A673 (cell line): Measurements from ENCODE around the gene MYRFL. TPM values are rescaled to one million over a fixed set of nuclear protein-coding genes. Genes with fewer than 3 reads are reported as not detected.

ENCODE experiments used
- BruUV-seq: library from RNA; stranded (reverse); fragments of 400-500 nt; replicated peaks from 2 replicates; lab custom pipeline; 2021; lab: Mats Ljungman, UMichigan
- CTCF ChIA-PET: fragments of 300-600 bp; sonication (Branson Sonifier 250); formaldehyde crosslinking; loops from one replicate; lab custom pipeline; 2022; ENCODE audit warnings: antibody characterized with exemption; lab: Charles Lee
- POLR2A ChIA-PET: fragments of 300-600 bp; sonication (Branson Sonifier 250); formaldehyde crosslinking; loops from one replicate; lab custom pipeline; 2022; ENCODE audit warnings: antibody characterized with exemption; ENCODE audit not compliant: low non-redundant PET; lab: Charles Lee
- DNase-seq: peaks from one replicate; pipeline ENCODE4 v3.0.0-alpha.2; 2015; ENCODE audit warnings: low spot score
- H3K27ac ChIP-seq: fragments of 200-600 bp; sonication (generic); 2 replicates; pipeline ENCODE4 v1.5.1; 2016; ENCODE audit warnings: mixed run types, low read depth, mild to moderate bottlenecking, mixed read lengths, antibody characterized with exemption, low read length; ENCODE audit not compliant: poor library complexity, severe bottlenecking
- H3K27me3 ChIP-seq: fragments of 200-600 bp; sonication (generic); replicated peaks from 2 replicates; pipeline ENCODE4 v1.6.1; 2017; ENCODE audit warnings: mixed run types, low read depth, mild to moderate bottlenecking, mixed read lengths, antibody characterized with exemption, low read length; ENCODE audit not compliant: insufficient read depth, poor library complexity
- H3K36me3 ChIP-seq: fragments of 200-600 bp; sonication (generic); 2 replicates; pipeline ENCODE4 v1.6.1; 2016; ENCODE audit warnings: mixed run types, mild to moderate bottlenecking, mixed read lengths, antibody characterized with exemption, low read length; ENCODE audit not compliant: insufficient read depth, poor library complexity, severe bottlenecking
- H3K4me1 ChIP-seq: fragments of 200-600 bp; sonication (generic); 2 replicates; pipeline ENCODE4 v1.6.1; 2017; ENCODE audit warnings: mixed run types, mild to moderate bottlenecking, mixed read lengths, antibody characterized with exemption, low read length; ENCODE audit not compliant: insufficient read depth, poor library complexity, severe bottlenecking
- H3K4me3 ChIP-seq: fragments of 200-600 bp; sonication (generic); 2 replicates; pipeline ENCODE4 v1.5.1; 2016; ENCODE audit warnings: low read depth, mixed run types, mild to moderate bottlenecking, mixed read lengths, low read length; ENCODE audit not compliant: poor library complexity, severe bottlenecking
- H3K9me3 ChIP-seq: fragments of 200-600 bp; sonication (generic); 2 replicates; pipeline ENCODE4 v1.6.1; 2016; ENCODE audit warnings: mixed run types, low read depth, mild to moderate bottlenecking, mixed read lengths, antibody characterized with exemption, low read length; ENCODE audit not compliant: poor library complexity, severe bottlenecking
- EZH2 ChIP-seq: fragments of 200-600 bp; sonication (generic); IDR thresholded peaks from 2 replicates; pipeline ENCODE4 v1.6.1; 2017; ENCODE audit warnings: borderline replicate concordance, low read depth, mild to moderate bottlenecking, mixed read lengths, antibody characterized with exemption, low read length; ENCODE audit not compliant: poor library complexity, severe bottlenecking
- intact Hi-C: fragments of 100-400 bp; cut with micrococcal nuclease; formaldehyde crosslinking; loops from one replicate; pipeline ENCODE4 v1.10.0; 2022; ENCODE audit not compliant: unreplicated experiment
- total RNA-seq: library from RNA; stranded (reverse); gene quantifications from 2 replicates; pipeline ENCODE4 v1.2.3, GENCODE V29; 2021
- TF ChIP-seq, protein P1 (sequence below): fragments of 300-800, 200-600 bp; sonication (generic); conservative IDR thresholded peaks from 2 replicates; pipeline ENCODE4 v1.5.1; 2017; ENCODE audit warnings: low read depth, mild to moderate bottlenecking, antibody characterized with exemption, low read length, moderate library complexity, mixed read lengths

The MYRFL gene
- total RNA-seq, 1 experiment from 2014 or later, result not detected

DNA sequence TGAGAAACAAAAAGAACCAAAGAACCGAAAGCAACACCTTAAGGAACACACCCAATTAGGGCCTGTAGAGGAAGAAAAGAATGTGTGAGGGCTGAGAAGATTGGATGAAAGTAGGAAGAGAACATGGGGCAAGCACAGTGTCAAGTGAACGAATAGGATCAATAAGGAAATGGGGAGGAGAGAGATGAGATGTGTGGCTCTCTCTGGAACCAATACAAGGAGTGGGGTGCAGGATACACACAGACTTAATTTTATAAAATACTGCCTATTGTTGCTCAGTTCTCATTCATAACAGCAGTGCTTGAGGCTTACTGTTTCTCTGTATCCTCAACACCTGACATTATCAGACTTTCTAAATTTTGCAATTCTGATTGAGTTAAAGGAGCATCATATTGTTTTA lies 93.3 kb downstream of the MYRFL start:
- Histone ChIP-seq H3K9me3 (no peaks in the 10 kb centered on the region), H3K36me3 (no peaks in the 10 kb centered on the region), H3K27ac (no peak overlapping the region), H3K4me1 (no peaks in the 10 kb centered on the region), H3K27me3 (peaks cover 4% of the 10 kb centered on the region), H3K4me3 (no peak overlapping the region)
- ChIA-PET CTCF (no interaction called here), POLR2A (interaction anchor here (0.6 kb wide), 1 partner anchor 321 kb away, joined by 4 read pairs; no protein-coding TSS in a partner anchor)
- BruUV-seq, result no TSS peak
- intact Hi-C loops, result no loop called here
- TF ChIP-seq, protein P1, sequence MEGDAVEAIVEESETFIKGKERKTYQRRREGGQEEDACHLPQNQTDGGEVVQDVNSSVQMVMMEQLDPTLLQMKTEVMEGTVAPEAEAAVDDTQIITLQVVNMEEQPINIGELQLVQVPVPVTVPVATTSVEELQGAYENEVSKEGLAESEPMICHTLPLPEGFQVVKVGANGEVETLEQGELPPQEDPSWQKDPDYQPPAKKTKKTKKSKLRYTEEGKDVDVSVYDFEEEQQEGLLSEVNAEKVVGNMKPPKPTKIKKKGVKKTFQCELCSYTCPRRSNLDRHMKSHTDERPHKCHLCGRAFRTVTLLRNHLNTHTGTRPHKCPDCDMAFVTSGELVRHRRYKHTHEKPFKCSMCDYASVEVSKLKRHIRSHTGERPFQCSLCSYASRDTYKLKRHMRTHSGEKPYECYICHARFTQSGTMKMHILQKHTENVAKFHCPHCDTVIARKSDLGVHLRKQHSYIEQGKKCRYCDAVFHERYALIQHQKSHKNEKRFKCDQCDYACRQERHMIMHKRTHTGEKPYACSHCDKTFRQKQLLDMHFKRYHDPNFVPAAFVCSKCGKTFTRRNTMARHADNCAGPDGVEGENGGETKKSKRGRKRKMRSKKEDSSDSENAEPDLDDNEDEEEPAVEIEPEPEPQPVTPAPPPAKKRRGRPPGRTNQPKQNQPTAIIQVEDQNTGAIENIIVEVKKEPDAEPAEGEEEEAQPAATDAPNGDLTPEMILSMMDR, result no peak
- no peak for TF ChIP-seq EZH2
- no peak for DNase-seq

DNA sequence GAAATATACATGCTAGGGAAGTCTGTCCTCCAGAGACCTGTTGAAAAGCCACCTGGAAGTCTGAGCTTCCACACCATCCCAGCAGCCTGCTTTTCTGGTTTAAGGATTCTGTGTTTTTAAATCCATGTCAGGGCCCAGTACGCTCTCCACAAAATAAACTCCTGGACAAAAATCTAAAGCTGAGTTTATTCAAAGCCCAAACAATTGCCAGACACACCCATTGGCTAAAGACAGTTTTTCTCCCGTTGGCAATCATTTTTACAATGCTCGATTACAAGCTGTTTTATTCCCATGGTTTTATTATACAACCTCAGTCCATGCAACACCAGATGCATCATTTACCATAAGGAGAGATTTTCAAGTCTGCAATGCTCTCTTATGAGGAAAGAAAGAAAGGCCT lies 94.5 kb downstream of the MYRFL start:
- no peak for DNase-seq
- BruUV-seq, result no TSS peak
- CTCF ChIA-PET, result no interaction called here
- Histone ChIP-seq H3K4me3 (no peak overlapping the region), H3K36me3 (no peaks in the 10 kb centered on the region), H3K4me1 (no peaks in the 10 kb centered on the region), H3K27ac (no peak overlapping the region), H3K27me3 (peaks cover 4% of the 10 kb centered on the region), H3K9me3 (no peaks in the 10 kb centered on the region)
- intact Hi-C loops, result no loop called here
- TF ChIP-seq, protein P1, result no peak
- TF ChIP-seq EZH2, result no peak
- POLR2A ChIA-PET, result no interaction called here

DNA sequence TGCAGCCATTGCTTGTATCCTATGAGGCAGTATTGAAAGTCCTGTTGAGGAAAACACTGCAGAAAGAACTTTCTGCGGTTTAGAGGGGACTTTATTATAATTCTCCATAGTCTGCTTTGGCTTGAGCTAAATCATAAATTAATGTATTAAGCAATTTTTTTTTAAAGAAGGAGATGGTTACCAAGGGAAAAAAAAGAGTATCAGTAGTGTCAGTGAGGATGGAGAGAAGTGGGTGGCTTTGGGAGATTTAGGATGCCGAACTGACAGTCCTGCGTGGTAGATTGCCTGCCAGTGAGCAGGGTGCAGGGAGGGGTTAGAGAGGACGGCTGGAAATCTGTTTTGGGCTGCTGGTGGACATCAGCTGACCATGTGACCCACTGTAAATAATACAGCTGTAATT lies 96.8 kb downstream of the MYRFL start:
- no peak overlapping the region for H3K4me3 ChIP-seq
- ChIA-PET POLR2A (no interaction called here), CTCF (no interaction called here)
- no peak overlapping the region for H3K27ac ChIP-seq
- intact Hi-C loops, result no loop called here
- TF ChIP-seq, protein P1, result no peak
- no peak for TF ChIP-seq EZH2
- H3K9me3 ChIP-seq, result no peaks in the 10 kb centered on the region
- H3K27me3 ChIP-seq, result peaks cover 4% of the 10 kb centered on the region
- no TSS peak for BruUV-seq
- no peaks in the 10 kb centered on the region for H3K4me1 ChIP-seq
- H3K36me3 ChIP-seq, result no peaks in the 10 kb centered on the region
- DNase-seq, result no peak
